Measurements from ENCODE around the gene LCE5A.
"Not testable (repeated sequence)": the region's sequence is repeated elsewhere in the genome, so short reads cannot be mapped to it uniquely, and the experiment has no call there.

LCE5A gene

GRCh38 chr1:152510503-152510902 lies at the start of gene LCE5A:
Gene LCE5A (plus strand): TSS chr1:152510803. CDS start chr1:152511535, 732 bp downstream.
- intact Hi-C loops (cut with DNase I) = no loop called here
- no peak for DNase-seq

GRCh38 chr1:152461544-152461943 lies 49.1 kb upstream of the LCE5A start:
- intact Hi-C loops (cut with DNase I) = no loop called here

GRCh38 chr1:152462636-152463035 lies 48.0 kb upstream of the LCE5A start:
- intact Hi-C loops (cut with DNase I) = no loop called here
- DNase-seq = no peak

More at GRCh38 chr1:152461544-152461943, 49.1 kb upstream of the LCE5A start:
- peak in 3 of 10 donors; percentile 26 to 60 (median 42) for DNase-seq

GRCh38 chr1:152466217-152466616 lies 44.4 kb upstream of the LCE5A start:
- DNase-seq = no peak
- intact Hi-C loops (cut with DNase I) = no loop called here

GRCh38 chr1:152473887-152474537 lies 36.6 kb upstream of the LCE5A start:
- intact Hi-C loops (cut with DNase I) = no loop called here
- DNase-seq = no peak

- peak in 1 of 10 donors; percentile 28 for DNase-seq
- intact Hi-C loops (cut with DNase I) = no loop called here
Observed at GRCh38 chr1:152479792-152480595, 30.6 kb upstream of the LCE5A start.

GRCh38 chr1:152481869-152482664 lies 28.5 kb upstream of the LCE5A start:
- no peak for DNase-seq
- intact Hi-C loops (cut with DNase I) = no loop called here

- intact Hi-C loops (cut with DNase I) = no loop called here
- no peak for DNase-seq
Observed at GRCh38 chr1:152486400-152487006, 24.1 kb upstream of the LCE5A start.

- intact Hi-C loops (cut with DNase I) = no loop called here
Observed at GRCh38 chr1:152487871-152488270, 22.7 kb upstream of the LCE5A start.

GRCh38 chr1:152491537-152491936 lies 19.1 kb upstream of the LCE5A start:
- intact Hi-C loops (cut with DNase I); DNase-seq: not testable (repeated sequence)

More at GRCh38 chr1:152487871-152488270, 22.7 kb upstream of the LCE5A start:
- DNase-seq = no peak

GRCh38 chr1:152495066-152495675 lies 15.4 kb upstream of the LCE5A start:
- no peak for DNase-seq
- intact Hi-C loops (cut with DNase I) = no loop called here

- intact Hi-C loops (cut with DNase I) = no loop called here
- no peak for DNase-seq
Observed at GRCh38 chr1:152497273-152497672, 13.3 kb upstream of the LCE5A start.

GRCh38 chr1:152501704-152502103 lies 8.9 kb upstream of the LCE5A start:
- intact Hi-C loops (cut with DNase I) = no loop called here
- no peak for DNase-seq

- intact Hi-C loops (cut with DNase I) = no loop called here
- DNase-seq = no peak
Observed at GRCh38 chr1:152502496-152503180, 8.0 kb upstream of the LCE5A start.

GRCh38 chr1:152505083-152505482 lies 5.5 kb upstream of the LCE5A start:
- no peak for DNase-seq
- intact Hi-C loops (cut with DNase I) = no loop called here

- DNase-seq = no peak
- intact Hi-C loops (cut with DNase I) = no loop called here
Observed at GRCh38 chr1:152506899-152507498, 3.6 kb upstream of the LCE5A start.

GRCh38 chr1:152511596-152511995 lies 993 bp downstream of the LCE5A start:
- no peak for DNase-seq
- intact Hi-C loops (cut with DNase I) = no loop called here

GRCh38 chr1:152513081-152513480 lies 2.5 kb downstream of the LCE5A start:
- intact Hi-C loops (cut with DNase I) = no loop called here
- DNase-seq = no peak

- intact Hi-C loops (cut with DNase I) = no loop called here
- no peak for DNase-seq
Observed at GRCh38 chr1:152514715-152515433, 4.3 kb downstream of the LCE5A start.
